Measurements from ENCODE around the gene GTF2A1L.

GRCh38 chr2:48717846-48718245 is 100.2 kb downstream of the GTF2A1L start:
- TF ChIP-seq, protein P1, sequence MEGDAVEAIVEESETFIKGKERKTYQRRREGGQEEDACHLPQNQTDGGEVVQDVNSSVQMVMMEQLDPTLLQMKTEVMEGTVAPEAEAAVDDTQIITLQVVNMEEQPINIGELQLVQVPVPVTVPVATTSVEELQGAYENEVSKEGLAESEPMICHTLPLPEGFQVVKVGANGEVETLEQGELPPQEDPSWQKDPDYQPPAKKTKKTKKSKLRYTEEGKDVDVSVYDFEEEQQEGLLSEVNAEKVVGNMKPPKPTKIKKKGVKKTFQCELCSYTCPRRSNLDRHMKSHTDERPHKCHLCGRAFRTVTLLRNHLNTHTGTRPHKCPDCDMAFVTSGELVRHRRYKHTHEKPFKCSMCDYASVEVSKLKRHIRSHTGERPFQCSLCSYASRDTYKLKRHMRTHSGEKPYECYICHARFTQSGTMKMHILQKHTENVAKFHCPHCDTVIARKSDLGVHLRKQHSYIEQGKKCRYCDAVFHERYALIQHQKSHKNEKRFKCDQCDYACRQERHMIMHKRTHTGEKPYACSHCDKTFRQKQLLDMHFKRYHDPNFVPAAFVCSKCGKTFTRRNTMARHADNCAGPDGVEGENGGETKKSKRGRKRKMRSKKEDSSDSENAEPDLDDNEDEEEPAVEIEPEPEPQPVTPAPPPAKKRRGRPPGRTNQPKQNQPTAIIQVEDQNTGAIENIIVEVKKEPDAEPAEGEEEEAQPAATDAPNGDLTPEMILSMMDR (conservative IDR thresholded peaks at IDR 0.05), result no peak
- no peak for TF ChIP-seq EZH2 (IDR thresholded peaks at IDR 0.05; ENCODE audit: low read depth)
